SK-N-SH (cell line): ENCODE data around the gene KRTAP4-3. TPM values are rescaled to one million over a fixed set of nuclear protein-coding genes. Genes with fewer than 3 reads are reported as not detected.

Experiments used
- CTCF ChIA-PET: fragments of 300-600, 350-600 bp; formaldehyde crosslinking; extraction: SDS; loops from one replicate; lab custom pipeline; 2021; lab: Yijun Ruan, JAX
- POLR2A ChIA-PET: fragments of 350-600 bp; sonication (Branson Sonifier 250); formaldehyde crosslinking; extraction: SDS; loops from one replicate; lab custom pipeline; 2020; ENCODE audit warnings: antibody characterized with exemption, inconsistent platforms; lab: Yijun Ruan, JAX
- DNase-seq: peaks from one replicate; pipeline ENCODE4 v3.0.0; 2012
- H2AFZ ChIP-seq: fragments of 200-600 bp; sonication (generic); 2 replicates; pipeline ENCODE4 v1.8.1; 2016; ENCODE audit warnings: antibody characterized with exemption, mild to moderate bottlenecking, low read depth
- H3F3A ChIP-seq: fragments of 200-600 bp; sonication (generic); replicated peaks from 2 replicates; pipeline ENCODE3; 2016; ENCODE audit warnings: antibody characterized with exemption, mild to moderate bottlenecking; ENCODE audit not compliant: insufficient read depth
- H3K27ac ChIP-seq, 2 experiments: fragments of 200-500 bp in 1 of 2; fragments of 200-600 bp in 1 of 2; sonication (Bioruptor generic) in 1 of 2; sonication (generic), shearing (Covaris generic) in 1 of 2; 2 replicates each; pipeline versions ENCODE4 v1.5.1 to v1.6.1; 2014 to 2016; ENCODE audit warnings: low read depth in 2 of 2, inconsistent platforms in 1 of 2, low read length in 1 of 2, mild to moderate bottlenecking in 1 of 2, mixed read lengths in 1 of 2
- H3K27me3 ChIP-seq: fragments of 200-600 bp; sonication (generic), shearing (Covaris generic); 2 replicates; pipeline ENCODE4 v1.6.1; 2016; ENCODE audit warnings: mixed run types; ENCODE audit not compliant: insufficient read depth
- H3K36me3 ChIP-seq, 2 experiments: fragments of 200-500 bp in 1 of 2; fragments of 200-600 bp in 1 of 2; sonication (Bioruptor generic) in 1 of 2; sonication (generic) in 1 of 2; replicated peaks in 1 of 2; 2 replicates each; pipeline versions ENCODE3 to v1.5.1; 2014 to 2016; ENCODE audit warnings: low read length in 1 of 2, mild to moderate bottlenecking in 1 of 2; ENCODE audit not compliant: insufficient read depth in 2 of 2, control insufficient read depth in 1 of 2
- H3K4me1 ChIP-seq, 2 experiments: fragments of 200-500 bp in 1 of 2; fragments of 200-600 bp in 1 of 2; sonication (Bioruptor generic) in 1 of 2; sonication (generic), shearing (Covaris generic) in 1 of 2; 2 replicates each; pipeline versions ENCODE4 v1.5.1 to v1.6.1; 2014 to 2016; ENCODE audit warnings: low read depth in 1 of 2, low read length in 1 of 2, mixed run types in 1 of 2; ENCODE audit not compliant: insufficient read depth in 2 of 2, control insufficient read depth in 1 of 2
- H3K4me2 ChIP-seq: fragments of 200-600 bp; sonication (generic), shearing (Covaris generic); 2 replicates; pipeline ENCODE4 v1.6.1; 2017; ENCODE audit warnings: mixed run types
- H3K4me3 ChIP-seq, 2 experiments: fragments of 200-500 bp in 1 of 2; fragments of 200-600 bp in 1 of 2; sonication (Bioruptor generic) in 1 of 2; sonication (generic), shearing (Covaris generic) in 1 of 2; 2 replicates each; pipeline versions ENCODE4 v1.5.1 to v1.8.1; 2014 to 2016; ENCODE audit warnings: low read depth in 2 of 2, inconsistent platforms in 1 of 2, low read length in 1 of 2, mild to moderate bottlenecking in 1 of 2, mixed read lengths in 1 of 2, moderate library complexity in 1 of 2
- H3K79me2 ChIP-seq: fragments of 200-600 bp; sonication (generic); 2 replicates; pipeline ENCODE4 v1.8.1; 2017; ENCODE audit warnings: mild to moderate bottlenecking; ENCODE audit not compliant: insufficient read depth
- H3K9ac ChIP-seq: fragments of 200-600 bp; sonication (generic); 2 replicates; pipeline ENCODE4 v1.6.1; 2017; ENCODE audit warnings: mixed run types
- H3K9me2 ChIP-seq: fragments of 200-600 bp; sonication (generic); 2 replicates; pipeline ENCODE4 v1.6.1; 2017; ENCODE audit warnings: mixed run types
- H3K9me3 ChIP-seq: fragments of 200-600 bp; sonication (generic); 2 replicates; pipeline ENCODE4 v1.6.1; 2017; ENCODE audit warnings: mixed run types, mild to moderate bottlenecking, moderate library complexity
- H4K20me1 ChIP-seq: fragments of 200-600 bp; sonication (generic); 2 replicates; pipeline ENCODE4 v1.6.1; 2017; ENCODE audit warnings: mild to moderate bottlenecking, mixed run types; ENCODE audit not compliant: insufficient read depth
- CHD2 ChIP-seq: fragments of 150-350 bp; IDR thresholded peaks from 2 replicates; pipeline ENCODE4 v1.6.1; 2018; ENCODE audit warnings: low read length; ENCODE audit not compliant: partially characterized antibody
- FOSL2 ChIP-seq: IDR thresholded peaks from 2 replicates; pipeline ENCODE4 v1.4.0; 2012; ENCODE audit warnings: low read depth, mild to moderate bottlenecking, moderate library complexity, borderline replicate concordance
- FOXM1 ChIP-seq: IDR thresholded peaks from 2 replicates; pipeline ENCODE4 v1.4.0; 2012; ENCODE audit warnings: low read depth, mild to moderate bottlenecking
- NFIC ChIP-seq: IDR thresholded peaks from 2 replicates; pipeline ENCODE4 v1.4.0; 2012; ENCODE audit warnings: borderline replicate concordance
- RXRA ChIP-seq: IDR thresholded peaks from 2 replicates; pipeline ENCODE4 v1.4.0; 2012; ENCODE audit warnings: low read depth, mild to moderate bottlenecking, borderline replicate concordance
- TAF1 ChIP-seq: IDR thresholded peaks from 2 replicates; pipeline ENCODE4 v1.6.1; 2012; ENCODE audit warnings: low read depth, mild to moderate bottlenecking, low read length, moderate library complexity, borderline replicate concordance
- TCF12 ChIP-seq: IDR thresholded peaks from 2 replicates; pipeline ENCODE4 v1.4.0; 2012
- WGBS: methylation state at CpG from one replicate; pipeline ENCODE4 v1.1.6; 2017; ENCODE audit warnings: low lambda C conversion rate; 5-methylcytosine and 5-hydroxymethylcytosine counted together
- polyA plus RNA-seq, 3 experiments: library from polyadenylated mRNA; depleted of rRNA; stranded (reverse); fragments of >200 nt; gene quantifications; 2 replicates each; pipeline ENCODE4 v1.2.3, GENCODE V29; 2012
- TF ChIP-seq, protein P1 (sequence below): fragments of 200-600 bp; sonication (generic); IDR thresholded peaks from 2 replicates; pipeline ENCODE4 v1.6.1; 2017; ENCODE audit warnings: antibody characterized with exemption, mild to moderate bottlenecking, moderate library complexity
- TF ChIP-seq, protein P2 (sequence below): IDR thresholded peaks from 2 replicates; pipeline ENCODE4 v1.6.1; 2012; ENCODE audit warnings: mild to moderate bottlenecking, low read depth, low read length, moderate library complexity
- TF ChIP-seq, protein P3 (sequence below): fragments of 150-350 bp; IDR thresholded peaks from 2 replicates; pipeline ENCODE4 v1.6.1; 2016; ENCODE audit warnings: mild to moderate bottlenecking, low read depth, low read length

Gene KRTAP4-3
- polyA plus RNA-seq, 1 of the 3 experiments (the other 2 are of a cell fraction): not detected

DNA sequence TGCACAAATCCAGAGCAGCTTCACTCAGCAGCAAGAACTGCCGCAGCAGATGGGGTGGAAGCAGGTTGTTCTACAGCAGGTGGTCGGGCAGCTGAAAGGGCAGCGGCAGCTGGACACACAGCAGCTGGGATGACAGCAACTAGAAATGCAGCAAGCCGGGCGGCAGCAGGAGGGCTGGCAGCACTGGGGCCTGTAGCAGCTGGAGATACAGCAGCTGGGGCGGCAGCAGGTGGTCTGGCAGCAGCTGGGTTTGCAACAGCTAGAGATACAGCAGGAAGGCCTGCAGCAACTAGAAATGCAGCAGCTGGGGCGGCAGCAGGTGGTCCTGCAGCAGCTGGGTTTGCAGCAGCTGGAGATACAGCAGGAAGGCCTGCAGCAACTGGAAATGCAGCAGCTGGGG lies 460 bp downstream of the KRTAP4-3 start:
- H3K9me2 ChIP-seq: no peaks in the 10 kb centered on the region
- H3F3A ChIP-seq: no peaks in the 10 kb centered on the region
- no peak for TF ChIP-seq CHD2
- TF ChIP-seq FOSL2: no peak
- no peak for TF ChIP-seq TAF1
- TF ChIP-seq NFIC: no peak
- TF ChIP-seq RXRA: no peak
- TF ChIP-seq, protein P1, sequence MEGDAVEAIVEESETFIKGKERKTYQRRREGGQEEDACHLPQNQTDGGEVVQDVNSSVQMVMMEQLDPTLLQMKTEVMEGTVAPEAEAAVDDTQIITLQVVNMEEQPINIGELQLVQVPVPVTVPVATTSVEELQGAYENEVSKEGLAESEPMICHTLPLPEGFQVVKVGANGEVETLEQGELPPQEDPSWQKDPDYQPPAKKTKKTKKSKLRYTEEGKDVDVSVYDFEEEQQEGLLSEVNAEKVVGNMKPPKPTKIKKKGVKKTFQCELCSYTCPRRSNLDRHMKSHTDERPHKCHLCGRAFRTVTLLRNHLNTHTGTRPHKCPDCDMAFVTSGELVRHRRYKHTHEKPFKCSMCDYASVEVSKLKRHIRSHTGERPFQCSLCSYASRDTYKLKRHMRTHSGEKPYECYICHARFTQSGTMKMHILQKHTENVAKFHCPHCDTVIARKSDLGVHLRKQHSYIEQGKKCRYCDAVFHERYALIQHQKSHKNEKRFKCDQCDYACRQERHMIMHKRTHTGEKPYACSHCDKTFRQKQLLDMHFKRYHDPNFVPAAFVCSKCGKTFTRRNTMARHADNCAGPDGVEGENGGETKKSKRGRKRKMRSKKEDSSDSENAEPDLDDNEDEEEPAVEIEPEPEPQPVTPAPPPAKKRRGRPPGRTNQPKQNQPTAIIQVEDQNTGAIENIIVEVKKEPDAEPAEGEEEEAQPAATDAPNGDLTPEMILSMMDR: no peak
- TF ChIP-seq FOXM1: no peak
- no peak for TF ChIP-seq TCF12
- TF ChIP-seq, protein P2, sequence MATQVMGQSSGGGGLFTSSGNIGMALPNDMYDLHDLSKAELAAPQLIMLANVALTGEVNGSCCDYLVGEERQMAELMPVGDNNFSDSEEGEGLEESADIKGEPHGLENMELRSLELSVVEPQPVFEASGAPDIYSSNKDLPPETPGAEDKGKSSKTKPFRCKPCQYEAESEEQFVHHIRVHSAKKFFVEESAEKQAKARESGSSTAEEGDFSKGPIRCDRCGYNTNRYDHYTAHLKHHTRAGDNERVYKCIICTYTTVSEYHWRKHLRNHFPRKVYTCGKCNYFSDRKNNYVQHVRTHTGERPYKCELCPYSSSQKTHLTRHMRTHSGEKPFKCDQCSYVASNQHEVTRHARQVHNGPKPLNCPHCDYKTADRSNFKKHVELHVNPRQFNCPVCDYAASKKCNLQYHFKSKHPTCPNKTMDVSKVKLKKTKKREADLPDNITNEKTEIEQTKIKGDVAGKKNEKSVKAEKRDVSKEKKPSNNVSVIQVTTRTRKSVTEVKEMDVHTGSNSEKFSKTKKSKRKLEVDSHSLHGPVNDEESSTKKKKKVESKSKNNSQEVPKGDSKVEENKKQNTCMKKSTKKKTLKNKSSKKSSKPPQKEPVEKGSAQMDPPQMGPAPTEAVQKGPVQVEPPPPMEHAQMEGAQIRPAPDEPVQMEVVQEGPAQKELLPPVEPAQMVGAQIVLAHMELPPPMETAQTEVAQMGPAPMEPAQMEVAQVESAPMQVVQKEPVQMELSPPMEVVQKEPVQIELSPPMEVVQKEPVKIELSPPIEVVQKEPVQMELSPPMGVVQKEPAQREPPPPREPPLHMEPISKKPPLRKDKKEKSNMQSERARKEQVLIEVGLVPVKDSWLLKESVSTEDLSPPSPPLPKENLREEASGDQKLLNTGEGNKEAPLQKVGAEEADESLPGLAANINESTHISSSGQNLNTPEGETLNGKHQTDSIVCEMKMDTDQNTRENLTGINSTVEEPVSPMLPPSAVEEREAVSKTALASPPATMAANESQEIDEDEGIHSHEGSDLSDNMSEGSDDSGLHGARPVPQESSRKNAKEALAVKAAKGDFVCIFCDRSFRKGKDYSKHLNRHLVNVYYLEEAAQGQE: no peak
- no peak overlapping the region for H3K9ac ChIP-seq
- H3K9me3 ChIP-seq: no peaks in the 10 kb centered on the region
- WGBS: 41% methylated on average over 4 of the region's 7 CpGs
- H4K20me1 ChIP-seq: no peaks in the 10 kb centered on the region
- H3K4me1 ChIP-seq: no peaks in the 10 kb centered on the region
- H3K4me3 ChIP-seq: no peak overlapping the region
- H2AFZ ChIP-seq: no peak overlapping the region
- POLR2A ChIA-PET: no interaction called here
- no peaks in the 10 kb centered on the region for H3K79me2 ChIP-seq
- H3K27me3 ChIP-seq: peaks cover 30% of the 10 kb centered on the region
- CTCF ChIA-PET: interaction anchor here (1.1 kb wide), 1 partner anchor 381 kb away, joined by 4 read pairs; no protein-coding TSS in a partner anchor
- no peak for DNase-seq
- no peak overlapping the region for H3K4me2 ChIP-seq
- H3K27ac ChIP-seq: no peak overlapping the region
- no peaks in the 10 kb centered on the region for H3K36me3 ChIP-seq

DNA sequence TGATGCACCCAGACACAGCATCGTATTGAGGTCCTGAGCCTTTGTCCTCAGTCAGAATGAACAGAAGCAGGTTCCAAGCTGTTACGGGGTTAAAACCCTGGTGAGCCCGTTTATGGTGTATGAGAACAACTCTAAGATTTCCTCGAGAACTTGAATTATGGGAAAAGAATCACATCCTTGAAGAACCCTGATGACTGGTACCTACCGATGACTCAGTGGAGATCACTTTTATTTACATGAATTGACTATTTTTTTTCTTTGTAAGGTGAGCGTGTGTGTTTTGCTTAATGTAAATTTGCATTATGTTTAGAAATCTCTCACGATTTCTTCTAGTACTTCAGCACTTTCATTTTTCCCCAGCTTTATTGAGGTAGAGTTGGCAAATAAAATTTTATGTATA lies 4.2 kb downstream of the KRTAP4-3 start:
- Histone ChIP-seq H2AFZ (no peak overlapping the region), H3K79me2 (no peaks in the 10 kb centered on the region), H3K4me2 (no peak overlapping the region), H3K36me3 (no peaks in the 10 kb centered on the region), H3K9me2 (no peaks in the 10 kb centered on the region), H3K9ac (no peak overlapping the region), H3F3A (no peaks in the 10 kb centered on the region), H3K27me3 (peaks cover 20% of the 10 kb centered on the region), H3K27ac (no peak overlapping the region), H3K4me1 (no peaks in the 10 kb centered on the region), H3K9me3 (no peaks in the 10 kb centered on the region), H3K4me3 (no peak overlapping the region), H4K20me1 (no peaks in the 10 kb centered on the region)
- POLR2A ChIA-PET: no interaction called here
- CTCF ChIA-PET: no interaction called here
- TF ChIP-seq, protein P3, sequence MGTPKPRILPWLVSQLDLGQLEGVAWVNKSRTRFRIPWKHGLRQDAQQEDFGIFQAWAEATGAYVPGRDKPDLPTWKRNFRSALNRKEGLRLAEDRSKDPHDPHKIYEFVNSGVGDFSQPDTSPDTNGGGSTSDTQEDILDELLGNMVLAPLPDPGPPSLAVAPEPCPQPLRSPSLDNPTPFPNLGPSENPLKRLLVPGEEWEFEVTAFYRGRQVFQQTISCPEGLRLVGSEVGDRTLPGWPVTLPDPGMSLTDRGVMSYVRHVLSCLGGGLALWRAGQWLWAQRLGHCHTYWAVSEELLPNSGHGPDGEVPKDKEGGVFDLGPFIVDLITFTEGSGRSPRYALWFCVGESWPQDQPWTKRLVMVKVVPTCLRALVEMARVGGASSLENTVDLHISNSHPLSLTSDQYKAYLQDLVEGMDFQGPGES: no peak
- WGBS: 18% methylated on average over 7 of the region's 7 CpGs
- DNase-seq: no peak
